GM18502 (cell line): ENCODE data around the gene H2BK1.

ENCODE experiments used
- ATAC-seq: cut with Tn5 transposase; IDR thresholded peaks from one replicate; pipeline ENCODE4 v1.9.1; 2021; ENCODE audit warnings: mild to moderate bottlenecking; ENCODE audit not compliant: unreplicated experiment, poor library complexity

The H2BK1 gene

GRCh38 chr7:151235091-151235787 is 25.0 kb upstream of the H2BK1 start:
- no peak for ATAC-seq

- ATAC-seq: no peak
These were observed 23.5 kb upstream of the H2BK1 start for GRCh38 chr7:151233804-151234203.

DNA sequence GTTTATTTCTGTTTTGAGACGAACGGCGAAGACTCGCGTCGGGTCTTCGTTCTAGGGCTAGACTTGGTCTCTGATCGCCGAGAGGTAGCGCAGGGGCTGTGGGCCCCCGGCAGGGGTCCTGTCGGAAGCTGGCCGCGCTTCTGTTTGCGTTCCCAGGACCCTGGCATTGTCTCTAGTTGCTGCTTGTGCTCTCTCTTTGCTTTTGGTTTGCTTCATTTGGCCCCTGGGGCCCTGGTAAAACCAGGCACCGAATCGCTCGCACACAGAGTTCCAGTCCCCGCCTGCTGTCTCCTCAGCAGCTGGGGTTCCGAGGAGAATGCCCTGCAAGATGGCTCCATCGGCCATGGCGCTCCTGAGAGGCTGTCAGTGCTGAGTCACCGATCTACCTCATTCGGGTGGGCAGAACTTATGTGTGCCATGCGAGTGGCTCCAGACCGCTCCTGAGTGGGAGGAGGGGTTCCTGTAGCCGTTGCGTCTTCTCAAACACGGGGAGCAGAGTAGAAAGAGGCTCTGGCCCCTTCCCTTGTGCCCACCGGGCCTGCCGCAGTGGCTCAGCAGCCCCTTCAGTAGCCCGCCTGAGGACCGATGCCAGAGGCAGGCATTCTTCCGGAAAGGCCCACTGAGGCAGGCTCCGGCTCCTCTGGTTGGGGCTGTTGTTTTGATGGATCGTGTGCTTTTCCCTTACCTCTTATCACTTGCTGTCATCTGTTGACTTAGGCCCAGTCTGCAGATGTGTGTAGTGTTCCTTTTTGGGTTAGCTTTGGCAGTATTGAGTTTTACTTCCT is 22.8 kb upstream of the H2BK1 start:
- ATAC-seq: peak; percentile 33

DNA sequence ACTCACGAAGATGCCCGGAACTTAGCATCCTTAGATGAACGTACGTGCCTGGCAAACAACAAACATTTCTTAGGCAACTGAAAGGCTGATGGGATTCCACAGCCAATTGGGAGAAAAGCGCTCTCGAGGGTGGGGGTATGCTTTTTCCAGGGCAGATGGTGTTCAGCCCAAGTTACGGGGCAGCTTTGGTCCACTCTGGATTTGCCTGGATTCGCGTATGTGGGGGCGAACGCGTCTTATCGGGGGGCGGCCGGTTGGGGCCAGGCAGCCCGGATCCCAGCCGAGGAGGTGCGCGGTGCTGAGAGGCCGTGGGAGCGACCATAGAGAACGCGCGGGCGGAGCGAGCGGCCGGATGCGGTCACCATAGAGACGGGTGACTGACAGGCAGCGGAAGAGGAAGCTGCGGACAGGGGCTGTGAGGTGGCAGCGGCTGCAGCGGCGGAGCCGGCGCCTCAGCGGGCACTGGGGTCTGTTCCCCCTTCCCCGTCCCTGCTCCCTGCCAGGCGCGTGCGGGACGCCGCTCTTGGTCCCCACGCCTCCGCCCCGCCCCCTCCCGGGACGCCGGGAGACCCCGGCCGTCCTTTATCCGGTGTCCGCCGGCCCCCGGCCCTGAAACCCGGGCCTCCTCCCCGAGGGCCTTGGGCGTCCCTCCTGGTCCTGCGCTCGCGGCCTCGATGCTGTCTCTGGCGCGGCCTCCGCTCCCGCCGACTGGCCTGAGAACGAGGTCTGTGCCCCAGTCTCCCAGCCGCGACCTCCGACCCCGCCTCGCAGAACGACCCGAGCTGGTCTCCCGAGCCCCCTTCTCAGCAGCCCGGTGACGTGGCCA is 22.0 kb upstream of the H2BK1 start, which contains the start of gene CHPF2:
Gene CHPF2 (plus strand): TSS at position 393 of the 826 bp plus-strand sequence. CDS start 1,529 bp downstream, outside the sequence.
- peak; percentile 98 for ATAC-seq

- ATAC-seq: no peak
These were observed 20.8 kb upstream of the H2BK1 start for GRCh38 chr7:151231080-151231479.

- no peak for ATAC-seq
These were observed 19.0 kb upstream of the H2BK1 start for GRCh38 chr7:151229249-151229648.

DNA sequence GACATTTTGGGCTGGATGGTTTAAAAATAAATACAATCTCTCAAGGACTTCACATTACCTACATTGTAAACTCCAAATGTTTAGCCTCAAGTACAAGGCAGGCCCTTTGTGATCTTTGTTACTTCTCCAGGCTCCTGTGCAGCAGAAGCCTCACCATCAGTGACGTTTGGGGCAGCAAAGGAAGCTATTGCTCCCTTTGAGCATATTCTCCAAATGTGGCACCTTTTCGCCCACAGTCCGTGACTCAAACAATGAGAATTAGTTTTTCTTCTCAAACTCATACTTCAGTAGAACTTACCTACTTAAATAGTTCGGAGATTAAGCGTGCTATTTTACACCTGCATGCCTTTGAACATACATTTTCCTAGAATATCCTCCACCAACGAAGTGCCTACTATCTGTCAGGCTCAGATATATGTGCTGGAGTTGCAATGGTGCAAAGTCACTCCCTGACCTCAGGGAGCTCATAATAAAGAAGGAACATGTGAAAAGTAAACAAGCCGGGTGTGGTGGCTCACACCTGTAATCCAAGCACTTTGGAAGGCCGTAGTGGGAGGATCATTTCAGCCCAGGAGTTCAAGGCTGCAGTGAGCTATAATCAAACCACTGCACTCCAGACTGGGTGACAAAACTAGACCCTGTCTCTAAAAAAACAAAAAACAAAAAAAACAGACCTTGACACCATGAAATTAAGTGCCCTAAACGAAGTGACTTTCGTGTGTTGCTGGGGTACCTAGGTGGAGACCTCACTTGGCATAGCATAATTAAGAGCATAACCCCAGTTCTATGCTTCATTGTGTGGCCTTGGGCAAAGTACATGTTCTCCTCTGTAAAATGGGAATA is 18.0 kb upstream of the H2BK1 start:
- no peak for ATAC-seq

- ATAC-seq: peak; percentile 99
These were observed 16.8 kb upstream of the H2BK1 start, which contains the start of gene ABCF2 for GRCh38 chr7:151226875-151227782. ABCF2 (minus strand) TSS chr7:151227205; CDS start chr7:151226458, 747 bp downstream.

- peak; percentile 10 for ATAC-seq
These were observed 16.2 kb upstream of the H2BK1 start for GRCh38 chr7:151226560-151226874.

DNA sequence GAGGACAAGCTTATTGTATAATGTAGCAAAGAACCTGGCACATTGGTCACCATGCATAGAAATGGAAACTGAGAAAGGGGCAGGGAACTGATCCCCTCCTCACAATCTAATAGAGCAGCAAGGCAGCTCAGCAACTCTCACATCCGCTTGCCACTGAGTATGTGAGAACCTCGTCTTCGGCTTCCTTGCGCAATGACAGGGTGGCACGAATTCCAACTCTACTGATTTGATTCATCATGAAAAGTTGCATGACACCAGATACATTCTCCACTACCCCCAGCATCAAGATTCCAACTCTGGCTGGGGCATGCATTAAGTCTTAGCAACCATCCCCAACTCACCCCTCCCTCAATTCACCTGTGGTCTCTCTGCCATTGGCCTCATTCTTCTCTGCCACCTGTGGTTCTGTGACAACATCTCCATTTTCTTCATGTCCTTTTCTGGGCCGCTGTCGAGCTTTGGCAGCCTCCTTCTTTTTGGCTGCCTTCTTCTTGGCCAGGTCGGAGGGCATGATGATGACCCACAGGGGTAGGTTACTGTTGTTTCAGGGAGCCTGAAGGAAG is 15.7 kb upstream of the H2BK1 start:
- no peak for ATAC-seq

DNA sequence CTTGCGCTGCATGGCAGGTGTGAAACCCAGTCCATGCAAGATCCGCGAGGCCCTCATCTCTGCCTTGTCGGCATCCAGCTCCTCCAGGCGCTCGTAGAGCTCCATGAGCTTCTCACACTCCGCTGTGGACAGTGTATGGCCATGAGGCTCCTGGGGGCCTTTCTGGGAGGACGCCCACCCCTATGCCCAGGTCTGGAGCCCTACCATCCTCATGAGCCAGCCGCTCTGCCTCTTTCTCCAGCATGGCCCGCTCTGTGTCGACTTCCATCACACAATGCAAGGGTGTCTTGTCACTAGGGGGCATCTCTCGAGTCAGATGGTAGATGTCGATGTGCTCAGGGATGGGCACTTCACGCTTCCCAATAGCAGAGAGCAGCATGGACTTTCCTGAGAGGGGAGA is 13.4 kb upstream of the H2BK1 start:
- no peak for ATAC-seq

DNA sequence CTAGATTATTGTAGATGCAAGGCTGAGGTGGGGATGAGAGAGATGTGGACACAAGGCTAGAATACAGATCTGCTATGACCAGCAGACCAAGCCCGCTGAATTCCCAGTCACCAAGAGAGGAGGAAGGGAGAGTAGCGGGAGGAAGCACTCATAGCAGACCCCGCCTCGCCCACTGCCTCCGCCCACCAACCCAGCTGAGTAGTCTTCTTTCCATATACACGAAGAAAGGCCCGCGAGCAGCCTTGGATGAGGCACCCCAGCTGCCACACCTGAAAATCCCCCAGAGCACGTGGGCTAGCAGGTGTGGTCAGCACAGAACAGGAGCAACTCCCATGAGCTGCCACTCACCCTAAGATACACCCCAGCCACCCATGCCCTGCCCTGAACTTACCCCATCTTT is 7.9 kb upstream of the H2BK1 start:
- no peak for ATAC-seq

- no peak for ATAC-seq
These were observed 5.1 kb upstream of the H2BK1 start for GRCh38 chr7:151215396-151215795.

- ATAC-seq: no peak
These were observed 3.5 kb upstream of the H2BK1 start for GRCh38 chr7:151213826-151214225.

GRCh38 chr7:151212626-151213025 is 2.3 kb upstream of the H2BK1 start:
- ATAC-seq: no peak

DNA sequence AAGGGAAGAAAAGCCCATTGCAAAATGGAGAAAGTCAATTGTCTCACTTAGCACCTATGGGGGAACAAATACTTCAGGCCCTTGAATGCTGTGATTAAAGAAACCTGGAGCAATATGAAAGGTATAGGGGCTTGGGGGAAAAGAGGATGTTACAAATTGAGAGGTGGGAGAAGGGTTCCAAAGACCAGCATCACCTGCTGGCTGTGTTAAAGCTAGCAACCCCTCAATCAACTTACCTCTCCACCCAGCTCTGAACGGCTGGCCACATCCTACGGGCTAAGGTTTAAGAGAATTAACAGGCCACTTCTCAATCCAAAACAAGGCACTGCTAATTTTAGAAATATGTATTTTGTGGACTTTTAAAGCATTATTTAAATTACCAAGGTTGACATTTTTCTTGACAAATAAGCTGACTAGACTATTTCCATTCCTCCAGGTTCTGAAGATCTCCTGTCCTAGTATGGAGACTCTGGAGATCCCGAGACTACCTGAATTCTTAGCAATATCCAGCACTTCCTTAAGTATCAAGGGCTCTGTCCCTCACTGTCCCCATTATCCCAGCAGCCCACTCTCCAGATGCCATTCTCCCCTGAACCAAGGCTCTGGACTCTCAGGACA is 976 bp upstream of the H2BK1 start:
- no peak for ATAC-seq

DNA sequence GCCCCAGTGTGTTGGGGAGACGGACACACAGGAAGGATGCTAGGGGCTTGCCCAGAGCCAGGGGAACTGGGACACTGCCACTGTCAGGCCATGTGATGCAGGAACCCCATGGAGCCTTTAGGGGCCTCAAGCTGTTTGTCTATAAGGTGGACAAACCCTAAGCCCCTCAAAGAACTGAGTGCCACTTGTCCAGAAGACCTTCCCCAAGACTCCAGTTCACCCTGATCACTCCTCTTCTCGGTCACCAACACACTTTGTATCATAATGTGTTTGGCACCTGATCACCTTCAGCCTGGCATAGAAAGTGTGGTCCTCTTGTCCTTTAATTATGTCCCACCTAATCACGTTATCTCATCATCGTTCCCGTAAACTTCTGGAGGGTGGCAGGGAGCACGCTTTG is 700 bp downstream of the H2BK1 start:
- ATAC-seq: no peak

GRCh38 chr7:151208253-151208862 is 1.9 kb downstream of the H2BK1 start:
- ATAC-seq: no peak
